ENCODE measurements around the gene CSNK1A1L.

- TF ChIP-seq, protein P1, sequence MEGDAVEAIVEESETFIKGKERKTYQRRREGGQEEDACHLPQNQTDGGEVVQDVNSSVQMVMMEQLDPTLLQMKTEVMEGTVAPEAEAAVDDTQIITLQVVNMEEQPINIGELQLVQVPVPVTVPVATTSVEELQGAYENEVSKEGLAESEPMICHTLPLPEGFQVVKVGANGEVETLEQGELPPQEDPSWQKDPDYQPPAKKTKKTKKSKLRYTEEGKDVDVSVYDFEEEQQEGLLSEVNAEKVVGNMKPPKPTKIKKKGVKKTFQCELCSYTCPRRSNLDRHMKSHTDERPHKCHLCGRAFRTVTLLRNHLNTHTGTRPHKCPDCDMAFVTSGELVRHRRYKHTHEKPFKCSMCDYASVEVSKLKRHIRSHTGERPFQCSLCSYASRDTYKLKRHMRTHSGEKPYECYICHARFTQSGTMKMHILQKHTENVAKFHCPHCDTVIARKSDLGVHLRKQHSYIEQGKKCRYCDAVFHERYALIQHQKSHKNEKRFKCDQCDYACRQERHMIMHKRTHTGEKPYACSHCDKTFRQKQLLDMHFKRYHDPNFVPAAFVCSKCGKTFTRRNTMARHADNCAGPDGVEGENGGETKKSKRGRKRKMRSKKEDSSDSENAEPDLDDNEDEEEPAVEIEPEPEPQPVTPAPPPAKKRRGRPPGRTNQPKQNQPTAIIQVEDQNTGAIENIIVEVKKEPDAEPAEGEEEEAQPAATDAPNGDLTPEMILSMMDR (IDR thresholded peaks at IDR 0.05 in 8 of 11, conservative IDR thresholded peaks at IDR 0.05 in 3 of 11) = no peak
- TF ChIP-seq POLR2A (IDR thresholded peaks at IDR 0.05) (no peak), POLR2AphosphoS5 (IDR thresholded peaks at IDR 0.05) (no peak)
Observed at GRCh38 chr13:37141011-37141410, 35.5 kb upstream of the CSNK1A1L start.

Measured in spleen (tissue), 7 donors.